ENCODE results near the gene FASTK. TPM values are rescaled to one million over a fixed set of nuclear protein-coding genes. Genes with fewer than 3 reads are reported as not detected.
"Not testable (repeated sequence)": the region's sequence is repeated elsewhere in the genome, so short reads cannot be mapped to it uniquely, and the experiment has no call there.

The FASTK gene
- total RNA-seq, 1 donor from 2014 or later = 81.9 TPM

DNA sequence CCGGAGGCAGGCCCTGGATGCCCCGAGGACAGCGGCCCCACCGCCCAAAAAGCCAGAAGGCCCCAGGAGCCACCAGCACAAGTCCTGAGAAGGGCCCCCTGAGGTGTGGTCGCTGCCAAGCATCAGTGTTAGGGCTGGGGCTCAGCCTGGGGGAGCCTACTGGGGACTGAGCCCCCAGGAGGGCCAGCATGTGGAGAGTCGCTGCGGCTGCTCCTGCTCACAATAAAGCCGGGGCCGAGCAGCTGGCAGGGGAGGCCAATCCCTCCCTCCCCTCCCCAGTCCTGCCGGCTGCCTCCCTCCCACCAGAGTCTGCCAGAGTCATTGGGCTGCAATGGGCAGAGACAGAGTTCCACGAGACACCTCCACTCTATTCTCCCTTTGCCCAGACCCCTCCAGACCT lies 35.3 kb downstream of the FASTK start:
- no peak for TF ChIP-seq CTCF (IDR thresholded peaks at IDR 0.05; ENCODE audit: unreplicated experiment)
- Mint-ChIP-seq H3K27me3 (peaks cover 11% of the 10 kb centered on the region), H3K4me3 (ENCODE audit: low read depth) (no peak overlapping the region), H3K36me3 (ENCODE audit: insufficient read depth) (no peaks in the 10 kb centered on the region), H3K4me1 (ENCODE audit: low read depth) (no peaks in the 10 kb centered on the region), H3K27ac (no peak overlapping the region), H3K9me3 (ENCODE audit: low read depth) (no peaks in the 10 kb centered on the region)
- DNase-seq (ENCODE audit: low spot score, unreplicated experiment) = no peak

- Mint-ChIP-seq H3K27ac (no peak overlapping the region), H3K27me3 (peaks cover 4% of the 10 kb centered on the region), H3K4me1 (ENCODE audit: low read depth) (no peaks in the 10 kb centered on the region), H3K4me3 (ENCODE audit: low read depth) (no peak overlapping the region), H3K9me3 (ENCODE audit: low read depth) (no peaks in the 10 kb centered on the region), H3K36me3 (ENCODE audit: insufficient read depth) (no peaks in the 10 kb centered on the region)
- no peak for TF ChIP-seq CTCF (IDR thresholded peaks at IDR 0.05; ENCODE audit: unreplicated experiment)
- DNase-seq (ENCODE audit: low spot score, unreplicated experiment) = no peak
These were observed 36.6 kb downstream of the FASTK start for GRCh38 chr7:151043959-151044358.

- not testable (repeated sequence) for DNase-seq (ENCODE audit: low spot score, unreplicated experiment); H3K27ac Mint-ChIP-seq; H3K4me1 Mint-ChIP-seq (ENCODE audit: low read depth); H3K36me3 Mint-ChIP-seq (ENCODE audit: insufficient read depth); H3K27me3 Mint-ChIP-seq; H3K9me3 Mint-ChIP-seq (ENCODE audit: low read depth); H3K4me3 Mint-ChIP-seq (ENCODE audit: low read depth)
These were observed 37.2 kb downstream of the FASTK start for GRCh38 chr7:151043449-151043848.

GRCh38 chr7:151040616-151041375 lies 39.8 kb downstream of the FASTK start:
- no peak for DNase-seq (ENCODE audit: low spot score, unreplicated experiment)
- Mint-ChIP-seq H3K9me3 (ENCODE audit: low read depth) (no peaks in the 10 kb centered on the region), H3K4me3 (ENCODE audit: low read depth) (no peak overlapping the region), H3K27me3 (no peaks in the 10 kb centered on the region), H3K4me1 (ENCODE audit: low read depth) (no peaks in the 10 kb centered on the region), H3K36me3 (ENCODE audit: insufficient read depth) (no peaks in the 10 kb centered on the region), H3K27ac (no peak overlapping the region)
- no peak for TF ChIP-seq CTCF (IDR thresholded peaks at IDR 0.05; ENCODE audit: unreplicated experiment)

DNA sequence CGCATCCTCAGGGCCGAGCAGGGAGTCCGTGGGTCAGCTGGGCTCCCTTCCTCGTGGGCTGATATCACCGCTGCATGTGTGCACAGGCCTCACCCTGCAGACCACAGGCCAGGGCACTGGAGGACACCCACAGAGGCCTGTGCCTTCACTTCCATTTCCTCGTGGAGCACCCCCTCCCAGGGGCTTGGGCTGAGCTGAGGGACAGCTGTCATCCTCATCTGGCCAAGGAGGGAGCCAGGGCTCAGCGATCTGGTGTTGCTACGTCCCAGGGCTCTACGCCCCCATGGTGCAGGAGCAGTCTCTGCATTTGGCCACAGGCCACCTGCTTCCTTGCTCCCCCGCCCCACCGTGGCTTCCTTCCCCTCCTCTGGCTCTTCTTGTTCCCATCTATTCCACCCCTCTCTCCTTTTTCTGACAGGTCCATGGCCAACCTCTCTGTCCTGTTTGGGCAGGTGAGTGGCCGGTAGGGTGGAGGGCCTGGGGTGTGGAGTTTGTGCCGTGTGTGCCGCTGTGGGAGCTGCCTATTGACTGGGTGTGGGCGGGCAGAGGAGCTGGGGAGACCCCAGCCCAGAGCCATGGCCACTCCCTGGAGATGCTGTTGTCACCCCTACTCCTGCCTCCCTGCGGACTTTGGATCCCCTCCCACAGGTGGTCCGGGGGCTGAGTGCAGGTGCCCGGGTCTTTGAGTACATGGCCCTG lies 40.6 kb downstream of the FASTK start:
- Mint-ChIP-seq H3K4me1 (ENCODE audit: low read depth) (no peaks in the 10 kb centered on the region), H3K36me3 (ENCODE audit: insufficient read depth) (no peaks in the 10 kb centered on the region), H3K4me3 (ENCODE audit: low read depth) (no peak overlapping the region), H3K27me3 (no peaks in the 10 kb centered on the region), H3K27ac (no peak overlapping the region), H3K9me3 (ENCODE audit: low read depth) (no peaks in the 10 kb centered on the region)
- DNase-seq (ENCODE audit: low spot score, unreplicated experiment) = no peak
- no peak for TF ChIP-seq CTCF (IDR thresholded peaks at IDR 0.05; ENCODE audit: unreplicated experiment)
